ENCODE data around the gene SRCIN1. TPM values are rescaled to one million over a fixed set of nuclear protein-coding genes. Genes with fewer than 3 reads are reported as not detected.

SRCIN1 gene
- total and polyA plus RNA-seq, 7 donors, result 0.04 to 0.39 (median 0.16) TPM; not detected in 1

DNA sequence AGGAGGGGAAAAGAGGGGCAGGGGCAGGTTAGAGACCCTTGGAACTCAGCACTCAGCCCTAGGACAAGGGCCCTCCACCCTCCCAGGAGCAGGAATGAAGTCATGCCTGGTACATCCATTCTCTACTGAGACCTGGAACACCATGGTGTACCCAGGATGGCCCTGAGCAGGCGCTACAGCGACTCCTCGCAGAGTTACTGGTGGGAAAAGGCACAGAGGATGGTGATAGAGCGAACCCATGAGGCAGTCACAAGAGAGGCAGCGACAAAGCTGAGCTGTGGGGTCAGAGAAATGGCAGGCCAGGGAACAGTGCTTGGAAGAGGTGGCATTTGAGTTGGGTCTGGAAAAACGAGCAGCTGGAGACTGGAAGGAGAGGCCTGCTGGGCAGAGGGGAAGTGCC lies 37.5 kb downstream of the SRCIN1 start:
- H3K27ac ChIP-seq, result no peak overlapping the region
- peaks cover 0 to 75% (median 30%) of the 10 kb centered on the region in 3 donors for H3K27me3 ChIP-seq (ENCODE audit: insufficient read depth in 3 of 3, low read length in 2 of 3)
- H3K9me3 ChIP-seq, result no peaks in the 10 kb centered on the region
- H3K4me3 ChIP-seq, result no peak overlapping the region
- ATAC-seq, result no peak
- WGBS, 3 donors, result 71 to 86% (median 75%) methylated on average over 6 of the region's 6 CpGs
- H3K4me1 ChIP-seq, result peaks cover 3% of the 10 kb centered on the region
- no peaks in the 10 kb centered on the region for H3K36me3 ChIP-seq (ENCODE audit: insufficient read depth in 1 of 2, low read depth in 1 of 2)
- intact Hi-C loops (cut with DNase I), result no loop called here
- TF ChIP-seq, protein P1, sequence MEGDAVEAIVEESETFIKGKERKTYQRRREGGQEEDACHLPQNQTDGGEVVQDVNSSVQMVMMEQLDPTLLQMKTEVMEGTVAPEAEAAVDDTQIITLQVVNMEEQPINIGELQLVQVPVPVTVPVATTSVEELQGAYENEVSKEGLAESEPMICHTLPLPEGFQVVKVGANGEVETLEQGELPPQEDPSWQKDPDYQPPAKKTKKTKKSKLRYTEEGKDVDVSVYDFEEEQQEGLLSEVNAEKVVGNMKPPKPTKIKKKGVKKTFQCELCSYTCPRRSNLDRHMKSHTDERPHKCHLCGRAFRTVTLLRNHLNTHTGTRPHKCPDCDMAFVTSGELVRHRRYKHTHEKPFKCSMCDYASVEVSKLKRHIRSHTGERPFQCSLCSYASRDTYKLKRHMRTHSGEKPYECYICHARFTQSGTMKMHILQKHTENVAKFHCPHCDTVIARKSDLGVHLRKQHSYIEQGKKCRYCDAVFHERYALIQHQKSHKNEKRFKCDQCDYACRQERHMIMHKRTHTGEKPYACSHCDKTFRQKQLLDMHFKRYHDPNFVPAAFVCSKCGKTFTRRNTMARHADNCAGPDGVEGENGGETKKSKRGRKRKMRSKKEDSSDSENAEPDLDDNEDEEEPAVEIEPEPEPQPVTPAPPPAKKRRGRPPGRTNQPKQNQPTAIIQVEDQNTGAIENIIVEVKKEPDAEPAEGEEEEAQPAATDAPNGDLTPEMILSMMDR (IDR thresholded peaks at IDR 0.05), result no peak
- DNase-seq, result no peak

DNA sequence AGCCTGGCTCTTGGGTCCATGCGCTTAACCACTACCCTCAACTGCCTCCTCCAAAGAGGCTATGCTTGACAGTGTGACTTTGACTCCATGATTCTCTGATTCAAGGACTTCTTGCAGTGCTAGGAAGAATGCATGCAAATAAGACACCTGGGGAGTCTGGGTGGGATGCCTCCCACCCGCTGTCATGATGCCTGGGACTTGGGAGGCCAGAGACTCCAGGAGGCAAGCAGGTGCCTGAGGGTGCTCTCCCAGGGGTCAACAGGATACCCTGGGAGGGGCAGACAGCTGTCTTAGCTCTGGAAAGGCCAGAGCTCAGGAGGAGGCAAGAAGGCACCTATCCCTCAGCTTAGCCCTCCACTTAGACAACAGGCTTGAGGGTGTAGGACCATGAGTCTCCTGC lies 38.4 kb downstream of the SRCIN1 start:
- no peaks in the 10 kb centered on the region for H3K36me3 ChIP-seq (ENCODE audit: insufficient read depth in 1 of 2, low read depth in 1 of 2)
- intact Hi-C loops (cut with DNase I), result no loop called here
- 83 to 90% (median 89%) methylated on average over 2 of the region's 2 CpGs for WGBS, 3 donors
- TF ChIP-seq, protein P1 (IDR thresholded peaks at IDR 0.05), result no peak
- no peak overlapping the region for H3K4me3 ChIP-seq
- no peaks in the 10 kb centered on the region for H3K4me1 ChIP-seq
- DNase-seq (no peak), ATAC-seq (no peak)
- H3K9me3 ChIP-seq, result no peaks in the 10 kb centered on the region
- H3K27me3 ChIP-seq (ENCODE audit: insufficient read depth in 3 of 3, low read length in 2 of 3), result peaks cover 0 to 75% (median 31%) of the 10 kb centered on the region in 3 donors
- H3K27ac ChIP-seq, result no peak overlapping the region

DNA sequence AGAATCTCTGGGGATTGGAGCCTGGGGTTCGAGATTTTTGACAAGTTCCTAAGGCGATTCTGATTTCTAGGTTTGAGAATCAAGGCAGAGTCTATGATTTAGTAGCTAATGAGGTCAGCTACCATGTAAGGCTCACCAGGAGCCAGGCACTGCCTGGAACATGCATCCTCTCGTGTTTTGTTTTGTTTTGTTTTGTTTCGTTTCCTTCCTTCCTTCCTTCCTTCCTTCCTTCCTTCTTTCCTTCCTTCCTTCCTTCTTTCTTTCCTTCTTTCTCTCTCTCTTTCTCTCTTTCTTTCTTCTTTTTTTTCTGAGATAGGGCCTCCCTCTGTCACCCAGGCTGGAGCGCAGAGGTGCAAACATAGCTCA lies 39.1 kb downstream of the SRCIN1 start:
- H3K4me3 ChIP-seq, result no peak overlapping the region
- WGBS, 3 donors, result 59 to 73% (median 62%) methylated on average over 5 of the region's 5 CpGs
- no peak for ATAC-seq
- H3K36me3 ChIP-seq (ENCODE audit: insufficient read depth in 1 of 2, low read depth in 1 of 2), result no peaks in the 10 kb centered on the region
- intact Hi-C loops (cut with DNase I), result no loop called here
- H3K9me3 ChIP-seq, result no peaks in the 10 kb centered on the region
- H3K27ac ChIP-seq, result no peak overlapping the region
- TF ChIP-seq, protein P1 (IDR thresholded peaks at IDR 0.05), result no peak
- DNase-seq, result no peak
- no peaks in the 10 kb centered on the region for H3K4me1 ChIP-seq
- peaks cover 0 to 75% (median 37%) of the 10 kb centered on the region in 3 donors for H3K27me3 ChIP-seq (ENCODE audit: insufficient read depth in 3 of 3, low read length in 2 of 3)

DNA sequence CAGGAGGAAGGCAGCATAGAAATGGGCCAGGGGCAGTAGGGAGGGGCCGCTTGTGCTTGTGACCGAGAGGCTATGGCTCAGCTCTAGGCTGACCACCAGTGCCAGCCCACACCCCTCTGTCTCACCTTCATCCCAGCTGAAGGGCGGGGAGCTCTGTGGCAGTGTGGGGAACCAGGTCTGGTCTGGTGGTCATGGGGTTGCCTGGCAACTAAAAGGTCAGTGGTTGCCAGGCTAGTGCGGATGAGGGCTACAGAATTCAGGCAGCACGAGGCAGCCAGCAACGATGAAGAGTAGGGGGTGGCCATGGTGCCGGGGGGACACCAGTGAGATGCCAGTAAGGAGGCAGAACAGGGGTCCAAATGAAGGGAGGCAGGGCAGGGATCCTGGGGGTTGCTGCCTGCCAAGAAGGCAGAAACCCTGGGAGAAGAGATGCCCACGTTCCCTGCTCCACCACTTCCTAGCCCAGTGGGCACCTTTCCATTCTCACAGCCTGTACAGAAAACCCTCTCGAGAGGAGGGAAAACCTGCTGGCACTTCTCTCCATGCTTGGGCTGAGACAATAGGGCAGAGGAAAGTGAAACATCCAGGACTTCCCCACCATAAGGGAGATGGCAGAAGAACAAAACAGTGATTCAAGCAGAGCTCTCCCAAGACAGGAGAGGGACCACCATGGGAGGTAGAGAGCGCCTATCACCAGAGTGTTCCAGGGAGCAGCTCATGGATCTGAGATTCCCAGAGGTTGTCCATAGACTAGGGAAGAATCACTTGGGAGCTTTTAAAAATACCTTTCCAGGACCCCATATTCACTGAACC lies 39.7 kb downstream of the SRCIN1 start:
- H3K27me3 ChIP-seq (ENCODE audit: insufficient read depth in 3 of 3, low read length in 2 of 3), result peaks cover 0 to 80% (median 41%) of the 10 kb centered on the region in 3 donors
- no peak overlapping the region for H3K4me3 ChIP-seq
- H3K4me1 ChIP-seq, result no peaks in the 10 kb centered on the region
- no peaks in the 10 kb centered on the region for H3K36me3 ChIP-seq (ENCODE audit: insufficient read depth in 1 of 2, low read depth in 1 of 2)
- TF ChIP-seq, protein P1 (IDR thresholded peaks at IDR 0.05), result no peak
- no peak for DNase-seq
- WGBS, 3 donors, result 39 to 44% (median 42%) methylated on average over 10 of the region's 10 CpGs
- intact Hi-C loops (cut with DNase I), result no loop called here
- no peak for ATAC-seq
- no peaks in the 10 kb centered on the region for H3K9me3 ChIP-seq
- H3K27ac ChIP-seq, result no peak overlapping the region

Data from psoas muscle (tissue), 8 donors.